MM.1S (cell line): ENCODE data around the gene LBHD1.

Experiments
- DNase-seq: peaks from one replicate; pipeline ENCODE4 v3.0.0-alpha.2; 2015
- H2AFZ ChIP-seq: fragments of 300-600 bp; sonication (generic); 2 replicates; pipeline ENCODE4 v1.6.0; 2016; ENCODE audit warnings: antibody characterized with exemption, low read length
- H3F3A ChIP-seq: fragments of 300-600 bp; sonication (generic); 2 replicates; pipeline ENCODE4 v1.6.1; 2016; ENCODE audit warnings: mild to moderate bottlenecking, antibody characterized with exemption, low read length, moderate library complexity, mixed read lengths; ENCODE audit not compliant: insufficient read depth
- H3K27ac ChIP-seq: fragments of 300-600 bp; sonication (generic); 2 replicates; pipeline ENCODE4 v1.5.1; 2016; ENCODE audit warnings: mild to moderate bottlenecking, low read length
- H3K27me3 ChIP-seq: fragments of 300-600 bp; sonication (generic); replicated peaks from 2 replicates; pipeline ENCODE4 v1.6.0; 2016; ENCODE audit warnings: low read length; ENCODE audit not compliant: insufficient read depth
- H3K36me3 ChIP-seq: fragments of 300-600 bp; sonication (generic); replicated peaks from 2 replicates; pipeline ENCODE4 v1.6.1; 2016; ENCODE audit warnings: mild to moderate bottlenecking, low read length, mixed read lengths; ENCODE audit not compliant: insufficient read depth
- H3K4me1 ChIP-seq: fragments of 300-600 bp; sonication (generic); 2 replicates; pipeline ENCODE4 v1.6.1; 2016; ENCODE audit warnings: low read length, mixed read lengths
- H3K4me2 ChIP-seq: fragments of 300-600 bp; sonication (generic); 2 replicates; pipeline ENCODE4 v1.6.0; 2016; ENCODE audit warnings: low read depth, low read length
- H3K4me3 ChIP-seq: fragments of 300-600 bp; sonication (generic); 2 replicates; pipeline ENCODE4 v1.5.1; 2016; ENCODE audit warnings: low read length, mixed read lengths
- H3K79me2 ChIP-seq: fragments of 300-600 bp; sonication (generic); 2 replicates; pipeline ENCODE4 v1.6.1; 2016; ENCODE audit warnings: mixed run types, low read length, mixed read lengths
- H3K9ac ChIP-seq: fragments of 300-600 bp; sonication (generic); 2 replicates; pipeline ENCODE4 v1.6.1; 2016; ENCODE audit warnings: low read length, mixed read lengths
- H3K9me2 ChIP-seq: fragments of 300-600 bp; sonication (generic); replicated peaks from 2 replicates; pipeline ENCODE4 v1.6.1; 2016; ENCODE audit warnings: mild to moderate bottlenecking, low read length, mixed read lengths; ENCODE audit not compliant: insufficient read depth
- H3K9me3 ChIP-seq: fragments of 300-600 bp; sonication (generic); replicated peaks from 2 replicates; pipeline ENCODE4 v1.6.1; 2016; ENCODE audit warnings: mild to moderate bottlenecking, low read length, mixed read lengths; ENCODE audit not compliant: insufficient read depth
- H4K20me1 ChIP-seq: fragments of 300-600 bp; sonication (generic); 2 replicates; pipeline ENCODE4 v1.6.1; 2016; ENCODE audit warnings: mild to moderate bottlenecking, low read length, moderate library complexity, mixed read lengths; ENCODE audit not compliant: insufficient read depth
- CTCF ChIP-seq: fragments of 300-600 bp; sonication (generic); IDR thresholded peaks from 2 replicates; pipeline ENCODE4 v1.5.1; 2016; ENCODE audit warnings: antibody characterized with exemption, low read length, mixed read lengths
- EZH2 ChIP-seq: fragments of 300-600 bp; sonication (generic); optimal IDR thresholded peaks from 2 replicates; pipeline ENCODE3; 2017; ENCODE audit warnings: low read depth, mild to moderate bottlenecking, antibody characterized with exemption, low read length, mixed read lengths
- EZH2phosphoT487 ChIP-seq: fragments of 300-600 bp; sonication (generic); IDR thresholded peaks from 2 replicates; pipeline ENCODE4 v1.6.1; 2018; ENCODE audit warnings: antibody characterized with exemption, low read length

Gene LBHD1

GRCh38 chr11:62682518-62682917 is 10.5 kb upstream of the LBHD1 start:
- H3K4me3 ChIP-seq, result no peak overlapping the region
- H3K9me3 ChIP-seq, result no peaks in the 10 kb centered on the region
- H3K9me2 ChIP-seq, result no peaks in the 10 kb centered on the region
- no peaks in the 10 kb centered on the region for H3K27me3 ChIP-seq
- H2AFZ ChIP-seq, result no peak overlapping the region
- peaks cover 7% of the 10 kb centered on the region; the same call in 1 of the 2 replicates for H3K4me1 ChIP-seq
- H4K20me1 ChIP-seq, result no peaks in the 10 kb centered on the region
- no peak for TF ChIP-seq EZH2
- DNase-seq, result no peak
- peaks cover 17% of the 10 kb centered on the region for H3K79me2 ChIP-seq
- H3F3A ChIP-seq, result 0 out of 2 replicates have a peak, but pooled peaks cover 3% of the 10 kb centered on the region
- H3K36me3 ChIP-seq, result no peaks in the 10 kb centered on the region
- H3K27ac ChIP-seq, result no peak overlapping the region
- H3K9ac ChIP-seq, result no peak overlapping the region
- H3K4me2 ChIP-seq, result no peak overlapping the region

GRCh38 chr11:62680825-62681240 is 8.8 kb upstream of the LBHD1 start:
- peak; percentile 77 for DNase-seq
- Histone ChIP-seq H2AFZ (peak overlapping the region; percentile 52), H3K9me3 (no peaks in the 10 kb centered on the region), H4K20me1 (no peaks in the 10 kb centered on the region), H3K27me3 (no peaks in the 10 kb centered on the region), H3K79me2 (peaks cover 28% of the 10 kb centered on the region), H3K4me1 (peaks cover 10% of the 10 kb centered on the region; the same call in 1 of the 2 replicates), H3K4me2 (peak overlapping the region; percentile 17; the same call in 1 of the 2 replicates), H3F3A (peaks cover 10% of the 10 kb centered on the region; the same call in 1 of the 2 replicates), H3K27ac (no peak overlapping the region), H3K36me3 (no peaks in the 10 kb centered on the region; the same call in 1 of the 2 replicates), H3K4me3 (no peak overlapping the region), H3K9ac (no peak overlapping the region), H3K9me2 (no peaks in the 10 kb centered on the region)
- no peak for TF ChIP-seq EZH2phosphoT487
- TF ChIP-seq CTCF, result peak; percentile 71

- Histone ChIP-seq H3F3A (peaks cover 10% of the 10 kb centered on the region; the same call in 1 of the 2 replicates), H2AFZ (peak within 1 kb of the TSS; percentile 97), H3K27ac (peak within 1 kb of the TSS; percentile 47; the same call in 1 of the 2 replicates), H3K27me3 (no peaks in the 10 kb centered on the region), H3K79me2 (peaks cover 38% of the 10 kb centered on the region), H4K20me1 (no peaks in the 10 kb centered on the region), H3K4me1 (peaks cover 10% of the 10 kb centered on the region; the same call in 1 of the 2 replicates), H3K4me3 (peak within 1 kb of the TSS; percentile 98), H3K36me3 (no peaks in the 10 kb centered on the region; the same call in none of the 2 replicates), H3K4me2 (peak within 1 kb of the TSS; percentile 93), H3K9ac (peak within 1 kb of the TSS; percentile 90), H3K9me2 (no peaks in the 10 kb centered on the region), H3K9me3 (no peaks in the 10 kb centered on the region)
- peak; percentile 87 for DNase-seq
- TF ChIP-seq EZH2 (no peak), CTCF (no peak), EZH2phosphoT487 (no peak)
These were observed 7.0 kb upstream of the LBHD1 start, which contains the start of gene UBXN1 for GRCh38 chr11:62678770-62679696. TSS of gene UBXN1 (minus strand) at chr11:62679073. CDS start at chr11:62678923, 150 bp downstream.
